IgD-negative memory B cell (primary cell): ENCODE data around the gene PRR14. TPM values are rescaled to one million over a fixed set of nuclear protein-coding genes. Genes with fewer than 3 reads are reported as not detected.
"Not testable (repeated sequence)": the region's sequence is repeated elsewhere in the genome, so short reads cannot be mapped to it uniquely, and the experiment has no call there.

ENCODE experiments used
- H3K27ac Mint-ChIP-seq, 3 donors: one replicate each; pipeline ENCODE4 v1.8.0; 2020 to 2022; ENCODE audit warnings: mild to moderate bottlenecking in 3 of 3, mixed read lengths in 3 of 3, moderate library complexity in 1 of 3
- H3K27me3 Mint-ChIP-seq: one replicate; pipeline ENCODE4 v1.8.0; 2021; ENCODE audit warnings: mixed read lengths
- H3K36me3 Mint-ChIP-seq: one replicate; pipeline ENCODE4 v1.8.0; 2020; ENCODE audit warnings: mild to moderate bottlenecking, mixed read lengths
- H3K4me1 Mint-ChIP-seq, 3 donors: one replicate each; pipeline ENCODE4 v1.8.0; 2020 to 2022; ENCODE audit warnings: mixed read lengths in 3 of 3, mild to moderate bottlenecking in 1 of 3
- H3K4me3 Mint-ChIP-seq, 4 donors: one replicate each; pipeline ENCODE4 v1.8.0; 2020 to 2022; ENCODE audit warnings: mild to moderate bottlenecking in 4 of 4, mixed read lengths in 4 of 4, moderate library complexity in 3 of 4
- H3K9me3 Mint-ChIP-seq, 3 donors: one replicate each; pipeline ENCODE4 v1.8.0; 2020 to 2021; ENCODE audit warnings: mixed read lengths in 3 of 3, mild to moderate bottlenecking in 1 of 3
- polyA plus RNA-seq: library from polyadenylated mRNA; unstranded; fragments of 300-500 nt; fragmentation: Illumina TruSeq; gene quantifications from one replicate; pipeline ENCODE4 v1.2.3, GENCODE V29; 2021

Gene PRR14
- polyA plus RNA-seq, 1 donor from 2014 or later = 27.6 TPM

DNA sequence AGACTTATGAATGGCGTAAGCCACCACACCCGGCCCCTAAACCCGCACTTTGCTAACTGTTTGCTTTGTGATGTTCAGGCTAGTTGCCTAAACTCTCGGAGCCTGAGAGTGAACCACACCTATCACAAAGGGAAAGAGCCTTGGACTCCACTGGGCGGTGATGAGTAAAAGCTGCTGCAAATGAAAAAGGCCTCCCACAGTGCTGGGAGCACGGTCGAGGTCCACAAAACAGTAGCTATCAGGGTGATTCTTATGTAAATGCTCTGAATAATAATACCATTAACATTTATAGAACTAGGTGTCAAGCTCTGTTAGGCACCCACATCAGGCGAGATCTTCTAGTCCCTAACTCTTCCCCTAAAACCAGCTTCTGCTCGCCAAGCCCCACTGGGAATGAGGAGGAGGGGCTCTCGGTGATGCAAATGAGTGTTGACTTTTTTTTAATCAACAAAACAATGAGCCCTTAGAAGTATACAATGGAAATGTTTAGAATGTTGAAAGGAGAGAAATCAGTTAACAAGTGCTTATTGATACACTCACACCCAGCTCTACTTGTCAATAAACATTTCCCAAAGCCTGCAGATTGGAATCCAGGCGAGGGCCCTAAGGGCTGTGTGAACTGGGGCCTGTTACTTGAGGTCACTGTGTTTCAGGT lies 27.3 kb downstream of the PRR14 start:
- no peak overlapping the region for H3K27ac Mint-ChIP-seq
- no peaks in the 10 kb centered on the region for H3K36me3 Mint-ChIP-seq
- no peaks in the 10 kb centered on the region for H3K27me3 Mint-ChIP-seq
- H3K9me3 Mint-ChIP-seq = no peaks in the 10 kb centered on the region
- no peaks in the 10 kb centered on the region for H3K4me1 Mint-ChIP-seq
- peak overlapping the region in 1 of 4 donors; percentile 9 for H3K4me3 Mint-ChIP-seq

DNA sequence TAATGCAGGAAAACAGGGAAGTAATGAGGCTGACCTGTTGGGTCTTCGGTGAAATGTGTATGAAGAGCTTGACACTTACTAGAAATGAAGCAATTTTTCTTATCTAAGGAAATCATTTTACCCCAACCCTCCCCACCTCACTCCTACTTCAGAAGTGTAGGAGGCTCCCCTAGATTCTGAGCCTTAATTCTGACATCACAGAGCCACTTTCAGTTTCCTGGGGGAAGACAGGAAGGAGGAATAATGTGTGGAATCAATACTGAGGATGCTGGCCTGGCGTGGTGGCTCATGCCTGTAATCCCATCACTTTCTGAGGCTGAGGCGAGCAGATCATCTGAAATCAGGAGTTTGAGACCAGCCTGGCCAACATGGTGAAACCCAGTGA lies 27.8 kb downstream of the PRR14 start:
- H3K4me3 Mint-ChIP-seq = no peak overlapping the region
- H3K9me3 Mint-ChIP-seq = no peaks in the 10 kb centered on the region
- H3K4me1 Mint-ChIP-seq = no peaks in the 10 kb centered on the region
- H3K36me3 Mint-ChIP-seq = no peaks in the 10 kb centered on the region
- no peaks in the 10 kb centered on the region for H3K27me3 Mint-ChIP-seq
- H3K27ac Mint-ChIP-seq = no peak overlapping the region

DNA sequence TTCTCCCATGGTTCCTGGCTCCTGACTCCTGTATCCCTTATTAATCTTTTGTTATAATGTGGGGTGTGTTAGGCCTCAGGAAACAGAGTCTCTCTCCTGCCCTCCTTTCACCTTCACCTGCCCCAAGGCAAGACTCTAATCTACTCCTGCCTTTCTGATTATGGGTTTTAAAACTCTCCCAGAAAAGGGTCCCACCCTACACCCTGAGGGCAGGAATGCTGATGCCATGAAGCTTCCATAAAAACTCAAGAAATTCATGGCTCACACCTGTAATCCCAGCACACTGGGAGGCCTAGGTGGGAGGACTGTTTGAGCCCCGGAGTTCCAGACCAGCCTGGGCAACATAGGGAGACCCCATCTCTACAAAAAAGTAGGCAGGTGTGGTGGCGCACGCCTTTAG lies 29.6 kb downstream of the PRR14 start:
- no peaks in the 10 kb centered on the region for H3K36me3 Mint-ChIP-seq
- H3K4me3 Mint-ChIP-seq = no peak overlapping the region
- no peak overlapping the region for H3K27ac Mint-ChIP-seq
- no peaks in the 10 kb centered on the region for H3K27me3 Mint-ChIP-seq
- H3K4me1 Mint-ChIP-seq = no peaks in the 10 kb centered on the region
- H3K9me3 Mint-ChIP-seq = peaks cover 0 to 2% (median 0%) of the 10 kb centered on the region in 3 donors

GRCh38 chr16:30688701-30689100 lies 37.9 kb downstream of the PRR14 start:
- Mint-ChIP-seq H3K4me1 (peaks cover 0 to 5% (median 2%) of the 10 kb centered on the region in 3 donors), H3K9me3 (peaks cover 0 to 2% (median 0%) of the 10 kb centered on the region in 3 donors)

DNA sequence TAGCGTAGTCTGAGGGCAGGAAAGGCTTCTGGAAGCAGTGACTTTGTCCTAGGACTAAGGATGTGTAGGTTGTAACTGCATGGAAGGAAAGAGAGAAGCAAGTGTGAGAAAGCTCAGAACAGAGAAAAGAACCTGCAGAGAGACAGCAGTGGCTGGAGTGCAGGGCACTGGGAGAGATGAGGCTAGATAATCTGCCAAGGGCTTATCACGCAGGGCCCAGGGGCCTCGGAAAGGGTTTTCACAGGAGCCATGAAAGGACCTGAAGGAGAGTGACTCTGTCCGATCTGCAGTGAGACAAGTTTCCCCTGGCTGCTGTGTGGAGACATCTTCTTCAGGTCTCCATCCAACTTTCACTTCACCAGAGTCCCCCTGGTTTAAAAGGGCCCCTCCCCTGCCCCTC lies 41.1 kb downstream of the PRR14 start:
- Mint-ChIP-seq H3K4me1 (peaks cover 0 to 11% (median 6%) of the 10 kb centered on the region in 3 donors), H3K36me3 (peaks cover 2% of the 10 kb centered on the region), H3K4me3 (no peak overlapping the region), H3K9me3 (no peaks in the 10 kb centered on the region), H3K27me3 (no peaks in the 10 kb centered on the region), H3K27ac (peak overlapping the region in 1 of 3 donors; percentile 61)

More at GRCh38 chr16:30688701-30689100, 37.9 kb downstream of the PRR14 start:
- Mint-ChIP-seq H3K27me3 (no peaks in the 10 kb centered on the region), H3K4me3 (no peak overlapping the region), H3K27ac (no peak overlapping the region), H3K36me3 (peaks cover 2% of the 10 kb centered on the region)

DNA sequence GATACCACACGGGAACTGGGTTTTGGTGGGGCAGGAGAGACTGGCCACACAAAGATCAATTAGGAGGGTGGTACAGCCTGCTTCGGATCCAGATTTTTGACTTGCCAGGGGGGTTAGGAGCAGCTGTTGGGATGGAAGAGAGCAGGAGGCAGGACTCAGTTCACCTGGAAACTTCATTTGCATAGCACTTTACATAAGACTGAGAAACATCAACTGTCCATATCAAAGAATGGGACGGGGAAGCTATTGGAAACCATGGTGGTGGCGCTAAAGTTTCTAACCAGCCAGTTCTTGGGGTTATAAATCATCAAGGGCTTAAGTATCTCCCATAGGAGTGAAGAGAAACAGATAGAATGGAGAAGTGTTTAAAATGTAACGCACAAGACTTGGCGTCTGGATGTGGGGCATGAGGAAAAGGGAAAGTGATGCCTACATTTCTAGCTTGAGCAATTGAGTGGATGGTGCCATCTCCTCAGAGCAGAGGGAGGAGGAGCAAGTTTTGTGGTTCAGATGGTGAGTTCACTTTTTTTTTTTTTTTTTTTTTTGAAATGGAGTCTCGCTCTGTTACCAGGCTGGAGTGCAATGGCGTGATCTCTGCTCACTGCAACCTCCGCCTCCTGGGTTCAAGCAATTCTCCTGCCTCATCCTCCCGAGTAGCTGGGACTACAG lies 41.8 kb downstream of the PRR14 start:
- Mint-ChIP-seq H3K4me1 (peaks cover under 1 to 15% (median 6%) of the 10 kb centered on the region in 3 donors), H3K4me3 (peak overlapping the region in 1 of 4 donors; percentile 46), H3K27me3 (no peaks in the 10 kb centered on the region), H3K27ac (no peak overlapping the region), H3K9me3 (no peaks in the 10 kb centered on the region), H3K36me3 (peaks cover 2% of the 10 kb centered on the region)

DNA sequence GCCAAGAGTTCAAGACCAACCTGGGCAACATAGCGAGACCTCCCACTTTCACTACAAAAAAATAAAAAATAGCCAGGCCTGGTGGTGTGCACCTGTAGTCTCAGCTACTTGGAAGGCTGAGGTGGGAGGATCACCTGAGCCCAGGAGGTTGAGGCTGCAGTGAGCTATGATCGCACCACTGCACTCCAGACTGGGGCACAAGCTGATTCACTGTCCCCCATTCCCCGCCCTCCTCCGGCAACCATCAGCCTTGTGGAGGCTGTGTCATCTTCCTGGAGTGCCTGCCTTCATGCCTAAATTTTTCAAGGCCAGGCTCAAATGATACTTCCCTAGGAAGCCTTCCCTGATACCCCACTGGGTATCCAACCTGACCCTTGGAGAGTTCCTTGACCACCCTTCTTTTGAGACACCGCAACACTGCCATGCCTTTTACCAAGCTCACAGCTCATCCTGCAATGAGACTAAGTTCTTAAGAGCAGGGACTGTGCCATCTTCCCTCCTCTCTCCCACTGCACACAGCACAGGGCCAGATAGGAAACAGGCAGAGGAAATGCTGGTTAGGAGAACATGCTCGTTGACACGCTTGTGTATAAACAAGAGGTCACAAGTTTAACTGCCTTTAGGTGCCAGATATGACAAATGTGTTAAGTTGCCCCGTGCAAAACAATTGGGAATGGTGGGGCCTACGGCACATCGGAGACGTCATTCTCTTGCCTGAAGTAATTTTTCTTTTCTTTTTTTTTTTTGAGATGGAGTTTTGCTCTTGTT lies 44.4 kb downstream of the PRR14 start:
- Mint-ChIP-seq H3K27me3 (no peaks in the 10 kb centered on the region), H3K36me3 (peaks cover 2% of the 10 kb centered on the region), H3K4me3 (peak overlapping the region in 1 of 4 donors; percentile 39), H3K4me1 (peaks cover 12 to 27% (median 20%) of the 10 kb centered on the region in 3 donors), H3K9me3 (no peaks in the 10 kb centered on the region), H3K27ac (no peak overlapping the region)

- H3K9me3 Mint-ChIP-seq, H3K36me3 Mint-ChIP-seq, H3K27ac Mint-ChIP-seq, H3K27me3 Mint-ChIP-seq: not testable (repeated sequence)
- peaks cover 13 to 30% (median 22%) of the 10 kb centered on the region in 3 donors for H3K4me1 Mint-ChIP-seq
- peak overlapping the region in 1 of 4 donors; percentile 99 for H3K4me3 Mint-ChIP-seq
Measured at GRCh38 chr16:30696646-30697045, 45.9 kb downstream of the PRR14 start.

DNA sequence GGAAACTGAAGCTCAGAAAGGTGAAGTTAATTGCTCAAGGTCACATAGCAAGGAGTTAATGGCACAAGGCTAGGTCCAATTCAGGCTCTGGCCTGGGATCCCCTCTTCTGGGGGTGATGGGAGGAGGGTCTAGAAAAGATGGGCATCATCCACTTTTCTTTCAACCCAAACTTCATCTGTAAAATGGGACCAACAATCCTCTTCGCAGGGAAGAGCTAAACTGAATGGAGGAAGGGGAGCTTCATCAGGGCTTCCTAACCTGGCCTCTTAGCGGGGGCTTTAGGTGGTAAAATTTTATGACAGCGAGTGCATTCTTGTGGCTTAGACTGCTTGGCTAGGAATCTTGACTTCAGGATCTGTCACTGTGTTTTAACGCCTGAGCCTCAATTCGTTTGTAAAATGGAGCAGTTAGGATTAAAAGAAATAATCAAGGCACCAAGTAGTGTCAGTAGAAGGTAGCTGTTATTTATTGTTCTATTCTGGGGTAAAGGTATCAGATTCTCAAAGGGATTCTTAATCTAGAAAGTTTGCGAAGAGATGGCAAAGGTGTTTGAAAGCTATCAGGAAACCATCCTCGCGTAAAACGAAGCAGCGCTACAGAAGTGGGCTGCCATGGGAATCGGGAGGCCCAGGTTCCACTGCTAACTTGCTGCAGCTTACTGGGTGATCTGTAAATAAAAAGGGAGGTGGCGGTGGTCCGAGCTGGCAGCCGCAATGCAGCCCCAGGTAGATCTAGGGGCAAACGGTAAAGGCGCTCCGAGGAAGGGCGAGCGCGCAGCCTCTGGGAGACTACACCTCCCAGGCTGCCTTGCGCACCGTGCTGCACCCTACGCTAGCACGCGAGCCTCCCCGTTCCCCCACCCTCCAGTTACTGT lies 46.7 kb downstream of the PRR14 start:
- H3K9me3 Mint-ChIP-seq = no peaks in the 10 kb centered on the region
- peak overlapping the region; percentile 100 for H3K27ac Mint-ChIP-seq
- no peaks in the 10 kb centered on the region for H3K27me3 Mint-ChIP-seq
- peaks cover 13 to 29% (median 22%) of the 10 kb centered on the region in 3 donors for H3K4me1 Mint-ChIP-seq
- peak overlapping the region; percentile 96 to 100 (median 98) for H3K4me3 Mint-ChIP-seq
- peaks cover 2% of the 10 kb centered on the region for H3K36me3 Mint-ChIP-seq

DNA sequence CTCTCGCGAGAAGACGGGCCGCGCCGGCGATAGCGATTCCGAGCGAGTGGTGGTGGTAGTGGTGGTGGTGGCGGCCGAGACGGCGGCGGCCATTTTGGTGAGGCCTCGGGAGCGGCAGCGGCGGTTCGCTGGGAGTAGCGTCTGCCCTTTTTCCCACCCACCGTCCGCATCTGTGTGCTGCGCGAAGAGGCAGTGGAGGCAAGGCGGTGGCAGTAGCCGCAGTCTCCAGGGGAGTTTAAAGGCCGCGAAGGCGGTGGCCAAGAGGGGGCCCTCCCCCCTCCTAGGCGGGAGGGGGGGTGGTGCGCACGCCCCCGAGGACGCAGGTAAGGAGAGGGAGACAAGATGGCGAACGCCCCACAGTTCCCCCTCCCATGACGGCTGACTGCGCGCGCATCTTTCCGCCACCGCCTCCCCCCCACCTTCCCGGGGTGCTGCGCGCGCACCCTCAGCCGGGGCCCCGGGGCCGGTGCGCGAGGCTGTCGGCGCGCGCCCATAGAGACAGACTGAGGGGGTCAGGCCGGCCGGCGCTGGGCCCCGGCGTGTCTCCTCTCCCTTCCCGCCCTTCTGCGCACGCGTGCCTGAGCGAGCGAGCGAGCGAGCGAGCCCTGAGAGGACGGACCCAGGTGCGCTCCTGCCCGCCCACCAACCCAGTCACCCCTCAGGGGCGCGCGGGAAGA lies 47.5 kb downstream of the PRR14 start:
- peaks cover 11 to 27% (median 22%) of the 10 kb centered on the region in 3 donors for H3K4me1 Mint-ChIP-seq
- peak overlapping the region; percentile 100 for H3K27ac Mint-ChIP-seq
- H3K9me3 Mint-ChIP-seq = no peaks in the 10 kb centered on the region
- no peaks in the 10 kb centered on the region for H3K27me3 Mint-ChIP-seq
- H3K4me3 Mint-ChIP-seq = peak overlapping the region; percentile 96 to 100 (median 98)
- H3K36me3 Mint-ChIP-seq = peaks cover 2% of the 10 kb centered on the region

- Mint-ChIP-seq H3K27ac (peak within 1 kb of the TSS; percentile 100), H3K9me3 (no peaks in the 10 kb centered on the region), H3K36me3 (peaks cover 2% of the 10 kb centered on the region), H3K4me3 (peak within 1 kb of the TSS; percentile 96 to 100 (median 98)), H3K27me3 (no peaks in the 10 kb centered on the region), H3K4me1 (peaks cover 7 to 22% (median 22%) of the 10 kb centered on the region in 3 donors)
Measured at GRCh38 chr16:30698816-30699614, 48.3 kb downstream of the PRR14 start, which contains the start of gene SRCAP. Gene SRCAP (plus strand): TSS chr16:30699171. CDS start chr16:30700825, 1,654 bp downstream.

GRCh38 chr16:30699615-30700099 lies 48.9 kb downstream of the PRR14 start:
- H3K27me3 Mint-ChIP-seq = no peaks in the 10 kb centered on the region
- H3K4me3 Mint-ChIP-seq = peak overlapping the region; percentile 95 to 100 (median 96)
- H3K9me3 Mint-ChIP-seq = no peaks in the 10 kb centered on the region
- peak overlapping the region; percentile 96 to 100 (median 100) for H3K27ac Mint-ChIP-seq
- peaks cover 7 to 22% (median 21%) of the 10 kb centered on the region in 3 donors for H3K4me1 Mint-ChIP-seq
- peaks cover 4% of the 10 kb centered on the region for H3K36me3 Mint-ChIP-seq

- Mint-ChIP-seq H3K27me3 (no peaks in the 10 kb centered on the region), H3K4me1 (peaks cover 7 to 22% (median 19%) of the 10 kb centered on the region in 3 donors), H3K27ac (peak overlapping the region in 1 of 3 donors; percentile 100), H3K4me3 (peak overlapping the region in 1 of 4 donors; percentile 97), H3K36me3 (peaks cover 4% of the 10 kb centered on the region), H3K9me3 (no peaks in the 10 kb centered on the region)
Measured at GRCh38 chr16:30700491-30700890, 49.7 kb downstream of the PRR14 start.
